WTC11 (cell line): Measurements from ENCODE around the gene GPR18. TPM values are rescaled to one million over a fixed set of nuclear protein-coding genes. Genes with fewer than 3 reads are reported as not detected.

Source experiments
- ATAC-seq: fragments of 200-7000 bp; cut with Tn5 transposase; 2 replicates; pipeline ENCODE4 v1.10.0; 2021; ENCODE audit warnings: mild to moderate bottlenecking, moderate library complexity
- CTCF ChIA-PET: fragments of 300-600 bp; sonication (Branson Sonifier 250); formaldehyde crosslinking; loops from one replicate; lab custom pipeline; 2021; ENCODE audit warnings: antibody characterized with exemption; lab: Charles Lee
- POLR2A ChIA-PET: fragments of 350-600 bp; sonication (Branson Sonifier 250); formaldehyde crosslinking; loops from one replicate; lab custom pipeline; 2021; ENCODE audit warnings: antibody characterized with exemption; lab: Charles Lee
- DNase-seq: peaks from one replicate; pipeline ENCODE4 v3.0.0; 2021; ENCODE audit warnings: low spot score
- H3K27ac Mint-ChIP-seq: 2 replicates; pipeline ENCODE4 v1.8.0; 2021; ENCODE audit warnings: mixed read lengths
- H3K27me3 Mint-ChIP-seq: 2 replicates; pipeline ENCODE4 v1.8.0; 2021; ENCODE audit warnings: low read depth, mild to moderate bottlenecking, moderate library complexity, mixed read lengths
- H3K36me3 Mint-ChIP-seq: 2 replicates; pipeline ENCODE4 v1.8.0; 2021; ENCODE audit warnings: mixed read lengths
- H3K4me1 Mint-ChIP-seq: 2 replicates; pipeline ENCODE4 v1.8.0; 2022; ENCODE audit warnings: mixed read lengths
- H3K4me3 Mint-ChIP-seq: 2 replicates; pipeline ENCODE4 v1.8.0; 2021; ENCODE audit warnings: mild to moderate bottlenecking, moderate library complexity, mixed read lengths
- H3K9me3 Mint-ChIP-seq: 2 replicates; pipeline ENCODE4 v1.8.0; 2021; ENCODE audit warnings: mixed read lengths
- ARID4B ChIP-seq: sonication (generic); formaldehyde crosslinking; IDR thresholded peaks from 2 replicates; pipeline ENCODE4 v1.8.0; 2023; ENCODE audit warnings: missing genetic modification reagents, mild to moderate bottlenecking, borderline replicate concordance
- ATF1 ChIP-seq: sonication (generic); formaldehyde crosslinking; IDR thresholded peaks from 2 replicates; pipeline ENCODE4 v1.8.1; 2023; ENCODE audit warnings: mild to moderate bottlenecking, moderate library complexity, missing genetic modification reagents
- ATF2 ChIP-seq: sonication (generic); formaldehyde crosslinking; IDR thresholded peaks from 2 replicates; pipeline ENCODE4 v1.8.1; 2022; ENCODE audit warnings: low read depth, missing genetic modification reagents, borderline replicate concordance
- E2F4 ChIP-seq: sonication (generic); formaldehyde crosslinking; IDR thresholded peaks from 2 replicates; pipeline ENCODE4 v1.8.1; 2022; ENCODE audit warnings: low read depth, mild to moderate bottlenecking, moderate library complexity, missing genetic modification reagents, borderline replicate concordance
- ELF4 ChIP-seq: sonication (generic); formaldehyde crosslinking; IDR thresholded peaks from 2 replicates; pipeline ENCODE4 v1.8.1; 2022; ENCODE audit warnings: low read depth, mild to moderate bottlenecking, moderate library complexity, missing genetic modification reagents
- ESRRA ChIP-seq: sonication (generic); formaldehyde crosslinking; IDR thresholded peaks from 2 replicates; pipeline ENCODE4 v1.8.1; 2022; ENCODE audit warnings: mild to moderate bottlenecking, missing genetic modification reagents, borderline replicate concordance
- FOXK1 ChIP-seq: sonication (generic); formaldehyde crosslinking; IDR thresholded peaks from 2 replicates; pipeline ENCODE4 v1.8.0; 2022; ENCODE audit warnings: mild to moderate bottlenecking, moderate library complexity, missing genetic modification reagents
- FOXP1 ChIP-seq: sonication (generic); formaldehyde crosslinking; IDR thresholded peaks from 2 replicates; pipeline ENCODE4 v1.8.0; 2022; ENCODE audit warnings: missing genetic modification reagents, mild to moderate bottlenecking, moderate library complexity, borderline replicate concordance
- HMGXB4 ChIP-seq: sonication (generic); formaldehyde crosslinking; IDR thresholded peaks from 2 replicates; pipeline ENCODE4 v1.8.1; 2023; ENCODE audit warnings: mild to moderate bottlenecking, moderate library complexity, missing genetic modification reagents
- IRF2 ChIP-seq: sonication (generic); formaldehyde crosslinking; IDR thresholded peaks from 2 replicates; pipeline ENCODE4 v1.8.0; 2022; ENCODE audit warnings: low read depth, missing genetic modification reagents, borderline replicate concordance
- KAT7 ChIP-seq: sonication (generic); formaldehyde crosslinking; IDR thresholded peaks from 2 replicates; pipeline ENCODE4 v1.8.1; 2023; ENCODE audit warnings: missing genetic modification reagents, mild to moderate bottlenecking, borderline replicate concordance
- MLX ChIP-seq: sonication (generic); formaldehyde crosslinking; IDR thresholded peaks from 2 replicates; pipeline ENCODE4 v1.8.1; 2023; ENCODE audit warnings: mild to moderate bottlenecking, missing genetic modification reagents, moderate library complexity
- NR1H2 ChIP-seq: sonication (generic); formaldehyde crosslinking; IDR thresholded peaks from 2 replicates; pipeline ENCODE4 v1.9.0; 2021; ENCODE audit warnings: mild to moderate bottlenecking, moderate library complexity, missing genetic modification reagents
- PRDM15 ChIP-seq: sonication (generic); formaldehyde crosslinking; IDR thresholded peaks from 2 replicates; pipeline ENCODE4 v1.8.0; 2022; ENCODE audit warnings: missing genetic modification reagents
- SMAD4 ChIP-seq: sonication (generic); formaldehyde crosslinking; IDR thresholded peaks from 2 replicates; pipeline ENCODE4 v1.8.0; 2022; ENCODE audit warnings: mild to moderate bottlenecking, missing genetic modification reagents
- TEAD1 ChIP-seq: sonication (generic); formaldehyde crosslinking; IDR thresholded peaks from 2 replicates; pipeline ENCODE4 v1.8.0; 2022; ENCODE audit warnings: mild to moderate bottlenecking, missing genetic modification reagents
- ZBTB21 ChIP-seq: sonication (generic); formaldehyde crosslinking; IDR thresholded peaks from 2 replicates; pipeline ENCODE4 v1.8.1; 2023; ENCODE audit warnings: mild to moderate bottlenecking, missing genetic modification reagents, borderline replicate concordance
- ZMAT4 ChIP-seq: fragments of 250-450 bp; sonication (Bioruptor Pico); IDR thresholded peaks from 2 replicates; pipeline ENCODE4 v1.9.0; 2021; ENCODE audit warnings: mild to moderate bottlenecking
- ZNF121 ChIP-seq: sonication (generic); formaldehyde crosslinking; IDR thresholded peaks from 2 replicates; pipeline ENCODE4 v1.8.0; 2023; ENCODE audit warnings: missing genetic modification reagents
- ZNF396 ChIP-seq: fragments of 250-450 bp; sonication (Bioruptor Pico); IDR thresholded peaks from 2 replicates; pipeline ENCODE4 v1.8.0; 2021; ENCODE audit warnings: mild to moderate bottlenecking, moderate library complexity, borderline replicate concordance
- ZNF423 ChIP-seq: fragments of 250-450 bp; sonication (Bioruptor Pico); IDR thresholded peaks from 2 replicates; pipeline ENCODE4 v2.1.2; 2022; ENCODE audit warnings: mild to moderate bottlenecking, moderate library complexity
- total RNA-seq: library from RNA; stranded (reverse); gene quantifications from 3 replicates; pipeline ENCODE4 v1.2.3, GENCODE V29; 2021

The GPR18 gene
- total RNA-seq, 1 experiment from 2014 or later = 0.09 TPM

GRCh38 chr13:99289674-99290337, 31.6 kb upstream of the GPR18 start (continued):
- TF ChIP-seq ARID4B (CRISPR knock-in tag) (no peak), HMGXB4 (CRISPR knock-in tag) (no peak), SMAD4 (CRISPR knock-in tag) (no peak), ESRRA (CRISPR knock-in tag) (no peak), FOXK1 (CRISPR knock-in tag) (no peak), ZNF121 (CRISPR knock-in tag) (no peak), ZBTB21 (no peak), ZNF396 (CRISPR knock-in tag) (no peak), TEAD1 (CRISPR knock-in tag) (no peak), KAT7 (CRISPR knock-in tag) (no peak), E2F4 (CRISPR knock-in tag) (no peak)

- ChIA-PET CTCF (no interaction called here), POLR2A (no interaction called here)
- H3K27ac Mint-ChIP-seq = no peak overlapping the region; the same call in 1 of the 2 replicates
- DNase-seq (no peak), ATAC-seq (no peak)
- no peak overlapping the region for H3K4me3 Mint-ChIP-seq
- H3K9me3 Mint-ChIP-seq = no peaks in the 10 kb centered on the region
- no peaks in the 10 kb centered on the region for H3K36me3 Mint-ChIP-seq
- H3K27me3 Mint-ChIP-seq = no peaks in the 10 kb centered on the region
- H3K4me1 Mint-ChIP-seq = no peaks in the 10 kb centered on the region
- no peak for TF ChIP-seq IRF2 (CRISPR knock-in tag)
- TF ChIP-seq ATF1 (CRISPR knock-in tag) = no peak
- TF ChIP-seq NR1H2 = no peak
- TF ChIP-seq FOXP1 (CRISPR knock-in tag) = no peak
- TF ChIP-seq PRDM15 (CRISPR knock-in tag) = no peak
- TF ChIP-seq ZMAT4 = no peak
- no peak for TF ChIP-seq MLX (CRISPR knock-in tag)
- TF ChIP-seq ATF2 (CRISPR knock-in tag) = no peak
- no peak for TF ChIP-seq ELF4
- TF ChIP-seq ZNF423 = no peak
These were observed 31.1 kb upstream of the GPR18 start for GRCh38 chr13:99289271-99289670.
